ENCODE measurements around the gene CHRM5.
"Not testable (repeated sequence)": the region's sequence is repeated elsewhere in the genome, so short reads cannot be mapped to it uniquely, and the experiment has no call there.

CHRM5 gene

GRCh38 chr15:34043391-34043790 lies 75.1 kb downstream of the CHRM5 start:
- no peak for DNase-seq (ENCODE audit: low spot score)

GRCh38 chr15:34043813-34044212 lies 75.5 kb downstream of the CHRM5 start:
- DNase-seq (ENCODE audit: low spot score), result no peak

GRCh38 chr15:34046471-34047145 lies 78.3 kb downstream of the CHRM5 start:
- no peak for DNase-seq (ENCODE audit: low spot score)

- no peak for DNase-seq (ENCODE audit: low spot score)
Observed at GRCh38 chr15:34047893-34048775, 79.8 kb downstream of the CHRM5 start.

- DNase-seq (ENCODE audit: low spot score), result no peak
Observed at GRCh38 chr15:34049112-34049511, 80.8 kb downstream of the CHRM5 start.

GRCh38 chr15:34050385-34050784 lies 82.1 kb downstream of the CHRM5 start:
- not testable (repeated sequence) for DNase-seq (ENCODE audit: low spot score)

- no peak for DNase-seq (ENCODE audit: low spot score)
Observed at GRCh38 chr15:34054081-34054707, 85.9 kb downstream of the CHRM5 start.

GRCh38 chr15:34055868-34056595 lies 87.7 kb downstream of the CHRM5 start:
- peak; percentile 59 for DNase-seq (ENCODE audit: low spot score)

GRCh38 chr15:34056911-34057310 lies 88.6 kb downstream of the CHRM5 start:
- DNase-seq (ENCODE audit: low spot score), result no peak

GRCh38 chr15:34059476-34059875 lies 91.2 kb downstream of the CHRM5 start:
- DNase-seq (ENCODE audit: low spot score), result no peak

- no peak for DNase-seq (ENCODE audit: low spot score)
Observed at GRCh38 chr15:34059946-34060345, 91.6 kb downstream of the CHRM5 start.

- DNase-seq (ENCODE audit: low spot score), result no peak
Observed at GRCh38 chr15:34064438-34064837, 96.1 kb downstream of the CHRM5 start.

- DNase-seq (ENCODE audit: low spot score), result no peak
Observed at GRCh38 chr15:34065261-34065660, 97.0 kb downstream of the CHRM5 start.

GRCh38 chr15:34065941-34066340 lies 97.6 kb downstream of the CHRM5 start:
- no peak for DNase-seq (ENCODE audit: low spot score)

- no peak for DNase-seq (ENCODE audit: low spot score)
Observed at GRCh38 chr15:34070003-34070402, 101.7 kb downstream of the CHRM5 start.

- DNase-seq (ENCODE audit: low spot score), result no peak
Observed at GRCh38 chr15:34076785-34077184, 108.5 kb downstream of the CHRM5 start.

GRCh38 chr15:34078900-34079299 lies 110.6 kb downstream of the CHRM5 start:
- DNase-seq (ENCODE audit: low spot score), result no peak

- no peak for DNase-seq (ENCODE audit: low spot score)
Observed at GRCh38 chr15:34079904-34080303, 111.6 kb downstream of the CHRM5 start.

GRCh38 chr15:34084086-34084485 lies 115.8 kb downstream of the CHRM5 start:
- DNase-seq (ENCODE audit: low spot score), result peak; percentile 77

GRCh38 chr15:34085746-34086145 lies 117.4 kb downstream of the CHRM5 start:
- peak; percentile 26 for DNase-seq (ENCODE audit: low spot score)

GRCh38 chr15:34099914-34100313 lies 131.6 kb downstream of the CHRM5 start:
- no peak for DNase-seq (ENCODE audit: low spot score)
